ENCODE measurements around the gene SLC1A3.

The SLC1A3 gene

DNA sequence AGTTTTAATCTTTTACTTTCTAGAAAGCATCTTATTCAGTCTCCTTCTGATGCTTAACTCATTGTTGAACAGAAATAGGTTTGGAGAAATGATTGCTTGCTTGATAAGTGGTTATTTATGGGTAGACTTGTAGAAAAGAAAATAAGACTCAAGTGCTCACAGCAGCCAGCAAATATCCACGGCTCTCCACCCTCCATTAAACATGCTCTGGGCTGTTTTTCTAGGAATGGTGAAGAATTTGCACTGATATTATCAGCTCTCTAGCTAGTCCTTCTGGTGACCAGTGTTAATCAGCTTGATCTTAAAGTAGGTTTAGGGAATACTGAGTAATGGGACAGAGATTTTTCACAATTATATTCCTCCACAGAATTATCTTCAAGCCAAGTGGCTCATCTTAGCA is 60.6 kb downstream of the SLC1A3 start:
- no peak for DNase-seq (ENCODE audit: low read depth)
- TF ChIP-seq CTCF (IDR thresholded peaks at IDR 0.05; ENCODE audit: insufficient read depth, low read depth, low read length, missing control alignments): no peak
- H3K4me3 ChIP-seq (ENCODE audit: low read length): no peak overlapping the region

DNA sequence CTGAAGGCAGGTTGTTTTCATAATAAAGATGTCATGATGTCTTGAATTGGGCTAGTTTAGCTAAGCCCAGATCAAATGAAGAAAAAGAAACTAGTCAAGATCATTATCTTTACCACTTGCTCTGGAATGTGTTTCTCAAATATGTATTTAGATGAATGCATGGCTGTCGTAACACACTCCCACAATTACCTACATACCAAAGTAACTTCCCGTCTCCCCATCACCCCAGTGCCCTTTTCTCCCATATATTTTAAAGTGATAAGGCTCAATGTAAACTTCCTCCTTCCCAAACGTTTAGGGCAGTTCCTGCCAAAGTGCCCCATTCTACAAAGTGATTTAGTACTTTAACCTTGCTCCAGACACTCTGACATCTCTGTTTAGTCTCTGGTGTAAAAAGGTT is 61.4 kb downstream of the SLC1A3 start:
- no peak for DNase-seq (ENCODE audit: low read depth)
- H3K4me3 ChIP-seq (ENCODE audit: low read length): no peak overlapping the region
- no peak for TF ChIP-seq CTCF (IDR thresholded peaks at IDR 0.05; ENCODE audit: insufficient read depth, low read depth, low read length, missing control alignments)

- no peak overlapping the region for H3K4me3 ChIP-seq (ENCODE audit: low read length)
- no peak for DNase-seq (ENCODE audit: low read depth)
These were observed 62.7 kb downstream of the SLC1A3 start for GRCh38 chr5:36669015-36669651.

GRCh38 chr5:36670548-36670947 is 64.1 kb downstream of the SLC1A3 start:
- no peak for DNase-seq (ENCODE audit: low read depth)
- no peak for TF ChIP-seq CTCF (IDR thresholded peaks at IDR 0.05; ENCODE audit: insufficient read depth, low read depth, low read length, missing control alignments)
- H3K4me3 ChIP-seq (ENCODE audit: low read length): no peak overlapping the region

More at GRCh38 chr5:36669015-36669651, 62.7 kb downstream of the SLC1A3 start:
- no peak for TF ChIP-seq CTCF (IDR thresholded peaks at IDR 0.05; ENCODE audit: insufficient read depth, low read depth, low read length, missing control alignments)

- no peak for TF ChIP-seq CTCF (IDR thresholded peaks at IDR 0.05; ENCODE audit: insufficient read depth, low read depth, low read length, missing control alignments)
- no peak for DNase-seq (ENCODE audit: low read depth)
- H3K4me3 ChIP-seq (ENCODE audit: low read length): no peak overlapping the region
These were observed 68.9 kb downstream of the SLC1A3 start for GRCh38 chr5:36675282-36675681.

GRCh38 chr5:36679221-36679989 is 73.0 kb downstream of the SLC1A3 start:
- no peak overlapping the region for H3K4me3 ChIP-seq (ENCODE audit: low read length)
- no peak for TF ChIP-seq CTCF (IDR thresholded peaks at IDR 0.05; ENCODE audit: insufficient read depth, low read depth, low read length, missing control alignments)
- no peak for DNase-seq (ENCODE audit: low read depth)

Measured in epithelial cell of esophagus (primary cell).